Breast epithelium (tissue), 3 donors: ENCODE results near the gene FZD2.

Source experiments
- CTCF ChIP-seq, 3 donors: fragments of 450-650 bp; IDR thresholded peaks; one replicate each; pipeline ENCODE4 v1.5.1; 2016 to 2017; ENCODE audit warnings: antibody characterized with exemption in 3 of 3, mild to moderate bottlenecking in 3 of 3, moderate library complexity in 3 of 3
- POLR2A ChIP-seq: fragments of 450-650 bp; IDR thresholded peaks from one replicate; pipeline ENCODE4 v1.6.1; 2016; ENCODE audit warnings: antibody characterized with exemption, mild to moderate bottlenecking, moderate library complexity
- POLR2AphosphoS5 ChIP-seq, 3 donors: sonication (generic); formaldehyde crosslinking; IDR thresholded peaks; one replicate each; pipeline ENCODE4 v1.6.1; 2017; ENCODE audit warnings: antibody characterized with exemption in 3 of 3

- TF ChIP-seq CTCF (IDR thresholded peaks at IDR 0.05) (no peak), POLR2A (no peak), POLR2AphosphoS5 (IDR thresholded peaks at IDR 0.05) (no peak)
Observed at GRCh38 chr17:44555099-44555498, 2.2 kb upstream of the FZD2 start.
